ENCODE data around the gene LCE1D.

DNA sequence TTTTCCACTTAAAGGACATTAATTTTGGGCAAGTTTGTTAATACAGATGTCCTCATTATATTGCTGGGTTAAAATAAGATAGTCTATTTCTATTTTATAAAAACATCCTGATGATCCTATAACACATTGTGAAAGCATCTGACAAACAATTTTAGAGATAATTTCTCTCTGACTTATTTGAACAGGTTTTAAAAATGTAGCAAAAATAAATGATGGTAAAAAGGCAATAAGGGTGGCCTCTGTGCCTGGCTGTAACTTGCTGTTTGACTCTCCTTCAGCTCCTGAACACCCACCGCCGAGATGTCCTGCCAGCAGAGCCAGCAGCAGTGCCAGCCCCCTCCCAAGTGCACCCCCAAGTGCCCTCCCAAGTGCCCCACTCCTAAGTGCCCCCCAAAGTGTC is 30.7 kb downstream of the LCE1D start, which contains the start of gene LCE1A:
- no peak for TF ChIP-seq POLR2AphosphoS5 (IDR thresholded peaks at IDR 0.05; ENCODE audit: low read depth, low read length)
- no peak for TF ChIP-seq TAF1 (IDR thresholded peaks at IDR 0.05; ENCODE audit: borderline replicate concordance, insufficient read depth, low read length)
- TF ChIP-seq SIN3A (IDR thresholded peaks at IDR 0.05; ENCODE audit: borderline replicate concordance, insufficient read depth, low read length), result no peak
- TF ChIP-seq, protein P1, sequence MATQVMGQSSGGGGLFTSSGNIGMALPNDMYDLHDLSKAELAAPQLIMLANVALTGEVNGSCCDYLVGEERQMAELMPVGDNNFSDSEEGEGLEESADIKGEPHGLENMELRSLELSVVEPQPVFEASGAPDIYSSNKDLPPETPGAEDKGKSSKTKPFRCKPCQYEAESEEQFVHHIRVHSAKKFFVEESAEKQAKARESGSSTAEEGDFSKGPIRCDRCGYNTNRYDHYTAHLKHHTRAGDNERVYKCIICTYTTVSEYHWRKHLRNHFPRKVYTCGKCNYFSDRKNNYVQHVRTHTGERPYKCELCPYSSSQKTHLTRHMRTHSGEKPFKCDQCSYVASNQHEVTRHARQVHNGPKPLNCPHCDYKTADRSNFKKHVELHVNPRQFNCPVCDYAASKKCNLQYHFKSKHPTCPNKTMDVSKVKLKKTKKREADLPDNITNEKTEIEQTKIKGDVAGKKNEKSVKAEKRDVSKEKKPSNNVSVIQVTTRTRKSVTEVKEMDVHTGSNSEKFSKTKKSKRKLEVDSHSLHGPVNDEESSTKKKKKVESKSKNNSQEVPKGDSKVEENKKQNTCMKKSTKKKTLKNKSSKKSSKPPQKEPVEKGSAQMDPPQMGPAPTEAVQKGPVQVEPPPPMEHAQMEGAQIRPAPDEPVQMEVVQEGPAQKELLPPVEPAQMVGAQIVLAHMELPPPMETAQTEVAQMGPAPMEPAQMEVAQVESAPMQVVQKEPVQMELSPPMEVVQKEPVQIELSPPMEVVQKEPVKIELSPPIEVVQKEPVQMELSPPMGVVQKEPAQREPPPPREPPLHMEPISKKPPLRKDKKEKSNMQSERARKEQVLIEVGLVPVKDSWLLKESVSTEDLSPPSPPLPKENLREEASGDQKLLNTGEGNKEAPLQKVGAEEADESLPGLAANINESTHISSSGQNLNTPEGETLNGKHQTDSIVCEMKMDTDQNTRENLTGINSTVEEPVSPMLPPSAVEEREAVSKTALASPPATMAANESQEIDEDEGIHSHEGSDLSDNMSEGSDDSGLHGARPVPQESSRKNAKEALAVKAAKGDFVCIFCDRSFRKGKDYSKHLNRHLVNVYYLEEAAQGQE (IDR thresholded peaks at IDR 0.05; ENCODE audit: insufficient read depth in 1 of 2, low read depth in 2 of 2, low read length in 2 of 2), result no peak

Data from PFSK-1 (cell line).